GM19043 (cell line): ENCODE results near the gene PKD1.

Source experiments
- ATAC-seq: cut with Tn5 transposase; IDR thresholded peaks from one replicate; pipeline ENCODE4 v1.9.1; 2021; ENCODE audit warnings: low read depth; ENCODE audit not compliant: unreplicated experiment

The PKD1 gene

DNA sequence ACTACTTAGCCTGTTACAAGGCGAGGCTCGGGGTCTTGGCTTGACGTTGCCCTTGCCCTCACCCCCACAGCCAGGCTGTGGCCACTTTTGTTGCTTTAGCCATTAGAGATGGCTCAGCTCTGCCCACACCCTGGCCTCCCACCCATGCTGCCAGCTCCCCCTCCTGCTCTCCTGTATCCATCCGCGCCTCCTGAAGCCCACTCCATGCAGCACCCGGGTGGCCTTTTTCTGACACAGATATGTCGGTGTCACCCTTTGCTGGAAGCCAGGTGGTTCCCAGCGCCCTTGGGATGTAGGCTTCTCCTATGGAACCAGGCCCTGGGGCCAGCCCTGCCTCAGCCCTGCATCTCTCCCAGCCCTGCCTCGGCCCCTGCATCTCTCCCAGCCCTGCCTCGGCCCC lies 78.3 kb downstream of the PKD1 start:
- no peak for ATAC-seq

- no peak for ATAC-seq
Measured at GRCh38 chr16:2056681-2057407, 78.9 kb downstream of the PKD1 start.

DNA sequence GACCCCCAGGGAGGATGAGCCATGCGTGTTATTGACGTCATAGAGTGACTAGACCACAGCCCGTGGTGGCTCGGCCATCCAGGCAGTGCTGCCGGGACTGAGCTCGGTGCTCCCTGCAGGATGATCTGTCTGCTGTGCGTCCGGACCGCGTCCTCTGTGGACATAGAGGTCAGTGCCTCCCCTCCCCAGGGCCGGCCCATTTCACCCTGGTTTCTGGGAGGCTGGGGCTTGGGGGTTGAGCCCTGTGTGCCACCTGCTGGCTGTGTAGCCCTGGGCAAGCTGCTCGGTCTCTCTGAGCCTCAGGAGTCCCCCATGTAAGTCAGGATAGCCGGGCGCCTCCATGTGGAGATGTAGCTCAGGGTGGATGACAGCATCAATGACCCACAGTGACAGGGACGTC lies 79.6 kb downstream of the PKD1 start:
- no peak for ATAC-seq

DNA sequence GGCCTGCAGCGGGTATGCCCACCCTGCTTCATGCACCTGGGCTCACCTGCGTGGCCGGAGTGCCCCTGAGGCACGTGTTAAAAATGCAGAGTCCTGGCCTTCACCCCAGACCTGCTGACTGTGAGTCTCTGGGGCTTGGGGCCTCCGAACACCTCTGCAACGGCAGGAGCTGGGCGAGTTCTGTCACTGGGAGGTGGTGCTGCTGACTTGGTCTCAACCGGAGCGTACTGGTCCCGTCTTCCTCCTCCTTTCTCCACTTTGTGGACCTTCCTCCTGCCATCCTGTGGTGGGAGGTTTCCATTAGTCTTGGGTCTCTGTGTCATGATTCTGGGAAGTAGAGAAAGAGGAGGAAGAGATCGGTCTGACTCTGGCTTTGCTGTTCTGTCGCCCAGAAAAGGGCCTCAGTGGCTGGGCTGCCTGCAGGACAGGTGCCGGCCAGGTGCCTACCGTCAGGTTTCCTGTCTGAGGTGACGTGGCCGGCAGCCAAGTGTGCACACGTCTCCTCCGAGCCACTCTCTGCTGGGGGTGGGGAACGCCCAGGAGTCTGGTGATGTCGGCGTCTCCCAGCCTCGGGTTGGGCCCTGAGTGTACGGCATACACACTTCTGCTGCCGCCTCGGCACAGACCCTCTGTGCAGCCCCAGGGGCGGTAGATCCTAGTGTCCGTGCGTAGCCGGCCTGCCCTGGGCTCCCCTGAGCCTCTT lies 81.0 kb downstream of the PKD1 start:
- ATAC-seq = no peak

DNA sequence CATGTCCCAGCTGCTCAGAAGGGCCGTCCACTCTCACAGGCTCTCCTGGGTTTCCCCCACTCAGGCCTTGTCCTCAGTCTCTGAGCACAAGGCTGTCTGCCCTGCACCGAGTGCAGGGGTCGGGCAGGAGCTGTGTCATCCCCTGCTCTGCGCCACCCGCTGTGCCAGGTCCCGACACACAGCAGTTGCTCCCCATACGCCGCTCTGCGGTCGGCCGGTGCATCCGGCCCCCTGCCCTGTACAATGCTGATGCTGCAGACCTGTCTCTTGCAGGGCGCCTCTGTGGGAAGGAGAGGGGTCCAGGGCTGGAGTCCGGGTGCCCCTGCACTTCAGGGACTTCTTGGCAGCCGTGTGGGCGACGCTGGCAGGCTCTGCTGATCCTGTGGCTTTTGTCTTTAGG lies 81.8 kb downstream of the PKD1 start:
- ATAC-seq = no peak

GRCh38 chr16:2053211-2053610 lies 82.5 kb downstream of the PKD1 start:
- no peak for ATAC-seq

DNA sequence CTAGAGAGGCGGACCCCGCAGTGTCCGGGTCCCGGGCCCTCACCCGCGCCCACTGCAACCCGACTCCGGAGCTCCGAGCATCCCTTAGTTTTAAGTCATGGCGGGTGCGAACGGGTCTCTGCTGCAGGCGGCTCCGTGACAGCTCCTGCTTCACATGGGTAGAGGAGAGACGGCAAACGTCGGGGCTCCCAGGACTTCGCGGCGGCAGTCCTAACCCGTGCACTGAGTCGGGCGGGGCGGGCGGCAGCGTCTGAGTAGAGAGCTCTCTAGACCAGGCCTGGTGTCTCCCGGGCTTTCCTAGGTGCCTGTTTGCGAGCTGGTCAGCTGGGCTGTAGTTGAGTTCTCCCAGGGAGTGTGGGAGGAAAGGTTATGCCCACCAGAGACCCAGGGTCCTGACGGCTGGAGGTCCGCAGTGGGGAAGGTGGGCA lies 87.6 kb downstream of the PKD1 start:
- no peak for ATAC-seq

DNA sequence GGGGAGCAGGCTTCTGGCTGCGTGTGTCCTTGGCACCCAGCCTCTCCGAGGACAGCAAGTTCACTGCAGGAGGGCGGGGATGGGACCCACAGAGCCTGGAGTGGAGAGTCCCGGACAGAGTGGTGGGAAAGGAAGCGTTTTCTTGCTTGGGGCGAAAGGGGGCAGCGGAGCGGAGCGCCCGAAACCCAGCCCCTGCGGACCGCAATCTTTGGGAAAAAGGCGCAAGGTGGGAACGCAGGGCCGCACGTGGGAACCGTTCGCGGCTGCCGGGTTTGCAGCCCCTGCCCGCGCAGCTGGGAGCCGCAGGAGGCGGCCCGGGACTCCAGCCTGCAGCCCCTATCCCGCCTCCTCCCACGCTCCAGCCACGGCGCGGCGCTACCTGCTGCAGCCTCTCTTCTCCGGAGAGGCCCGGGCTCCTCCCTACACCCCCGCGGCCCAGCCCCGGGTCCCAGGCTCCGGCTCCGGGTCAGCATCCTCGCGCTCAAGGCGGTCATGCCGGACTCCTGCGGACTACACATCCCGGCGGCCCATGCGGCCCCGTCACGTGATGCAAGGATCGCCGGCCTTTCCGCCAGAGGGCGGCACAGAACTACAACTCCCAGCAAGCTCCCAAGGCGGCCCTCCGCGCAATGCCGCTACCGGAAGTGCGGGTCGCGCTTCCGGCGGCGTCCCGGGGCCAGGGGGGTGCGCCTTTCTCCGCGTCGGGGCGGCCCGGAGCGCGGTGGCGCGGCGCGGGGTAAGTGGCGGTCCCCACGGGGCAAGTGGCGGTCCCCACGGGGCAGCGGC lies 88.2 kb downstream of the PKD1 start, which contains the start of the genes NTHL1 and TSC2:
NTHL1 (minus strand) TSS at position 505 of the 786 bp plus-strand sequence; CDS start at position 494, 11 bp downstream.
TSC2 (plus strand) TSS at position 656 of the 786 bp plus-strand sequence. CDS start 631 bp downstream, outside the sequence.
- ATAC-seq = peak; percentile 96

DNA sequence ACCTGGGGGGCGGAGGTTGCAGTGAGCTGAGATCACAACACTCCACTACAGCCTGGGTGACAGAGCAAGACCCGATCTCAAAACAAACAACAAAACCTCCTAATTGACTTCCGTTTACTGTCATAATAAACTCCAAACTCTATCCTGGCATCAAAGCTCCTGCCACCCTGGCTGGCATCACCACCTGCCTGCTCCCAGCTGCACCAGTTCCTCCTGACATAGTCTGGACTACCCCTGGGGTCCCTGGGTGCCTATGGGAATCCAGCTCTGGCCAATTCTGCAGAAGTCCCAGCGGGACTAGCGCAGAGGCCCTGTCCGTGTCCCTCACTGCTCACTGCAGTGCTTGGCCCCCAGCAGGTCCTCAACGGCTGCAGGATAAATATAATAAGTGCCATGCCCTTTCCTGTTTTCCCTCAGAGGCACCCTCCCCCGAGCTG lies 88.8 kb downstream of the PKD1 start:
- ATAC-seq = no peak

DNA sequence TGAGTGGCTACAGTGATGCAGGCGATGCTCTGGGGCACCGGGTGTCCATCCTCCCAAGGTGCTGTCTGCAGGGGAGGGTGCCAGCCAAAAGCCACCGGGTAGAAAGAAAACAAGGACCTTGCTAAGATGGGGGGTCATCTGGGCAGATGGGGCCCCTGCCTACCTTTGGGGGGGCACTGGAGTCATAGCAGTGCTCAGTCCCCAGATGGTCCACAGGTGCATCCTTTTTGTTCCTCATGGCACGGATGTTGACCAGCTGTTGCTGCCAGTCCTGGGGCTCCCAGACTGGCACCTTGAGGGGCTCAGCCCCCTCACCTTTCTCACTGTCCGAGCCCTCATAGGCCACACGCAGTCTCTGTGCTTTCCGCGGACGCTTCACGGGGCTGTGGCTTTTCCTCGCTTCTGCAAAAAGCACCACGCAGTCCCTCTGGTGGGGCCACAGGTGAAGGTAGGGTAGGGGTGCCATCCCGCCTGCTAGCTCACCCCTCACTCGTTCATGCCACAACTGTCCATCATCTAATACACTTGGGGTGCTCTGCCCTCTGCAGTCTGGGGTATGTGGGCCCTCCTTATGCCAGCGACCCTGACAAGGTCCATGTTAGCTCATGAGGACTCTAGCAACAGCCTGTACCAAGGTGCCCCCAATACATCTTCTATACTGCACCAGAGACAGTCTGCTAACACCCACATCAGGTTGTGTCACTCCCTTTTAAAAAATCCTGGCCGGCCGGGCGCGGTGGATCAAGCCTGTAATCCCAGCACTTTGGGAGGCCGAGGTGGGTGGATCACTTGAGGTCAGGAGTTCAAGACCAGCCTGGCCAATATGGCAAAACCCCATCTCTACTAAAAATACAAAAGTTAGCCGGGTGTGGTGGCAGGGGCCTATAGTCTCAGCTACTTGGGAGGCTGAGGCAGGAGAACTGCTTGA lies 89.5 kb downstream of the PKD1 start:
- no peak for ATAC-seq

- ATAC-seq = no peak
Measured at GRCh38 chr16:2044541-2044940, 91.2 kb downstream of the PKD1 start.

DNA sequence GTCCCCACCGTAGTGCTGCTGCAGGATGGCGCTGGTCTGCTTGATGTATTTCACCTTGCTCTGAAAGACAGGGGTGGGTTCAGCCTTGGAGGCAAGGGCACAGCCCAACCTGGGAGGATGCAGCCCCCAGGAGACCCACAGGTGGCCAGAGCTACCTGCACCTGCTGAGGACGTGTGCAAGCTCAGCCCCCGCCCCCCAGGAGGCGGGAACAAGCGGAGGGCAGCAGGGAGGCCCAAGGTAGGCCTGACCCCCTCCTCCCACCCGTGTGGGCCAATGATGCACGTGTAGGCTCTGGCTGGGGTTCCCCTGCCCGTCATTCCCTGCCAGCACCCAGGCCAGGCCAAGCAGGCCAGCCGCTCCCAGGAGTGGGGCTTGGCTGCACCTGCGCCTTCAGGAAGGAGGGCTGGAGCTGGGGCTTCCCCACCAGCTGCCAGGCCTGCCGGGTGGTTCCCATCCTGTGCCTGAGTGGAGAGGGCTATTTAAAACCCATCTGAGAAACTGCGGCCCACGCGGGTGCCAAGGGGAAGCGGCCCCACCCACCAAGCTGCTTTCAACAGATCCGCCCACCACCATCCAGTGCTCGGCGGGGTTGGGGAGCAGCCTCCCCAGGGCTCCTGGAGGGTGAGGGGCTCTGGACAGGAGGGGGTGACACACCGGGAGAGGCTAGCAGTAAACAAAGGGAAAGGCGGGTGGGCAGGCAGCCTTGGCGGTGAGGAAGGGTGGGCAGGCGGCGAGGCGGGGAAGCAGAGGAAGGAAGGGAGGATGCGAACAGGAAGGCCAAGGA lies 91.8 kb downstream of the PKD1 start:
- no peak for ATAC-seq

GRCh38 chr16:2042986-2043666 lies 92.6 kb downstream of the PKD1 start:
- ATAC-seq = no peak

GRCh38 chr16:2042171-2042985 lies 93.3 kb downstream of the PKD1 start:
- no peak for ATAC-seq

- no peak for ATAC-seq
Measured at GRCh38 chr16:2040787-2041522, 94.7 kb downstream of the PKD1 start.

- no peak for ATAC-seq
Measured at GRCh38 chr16:2040041-2040786, 95.5 kb downstream of the PKD1 start.
